WTC11 (cell line): ENCODE data around the gene IGFBP1. TPM values are rescaled to one million over a fixed set of nuclear protein-coding genes. Genes with fewer than 3 reads are reported as not detected.

Experiments
- ATAC-seq: fragments of 200-7000 bp; cut with Tn5 transposase; 2 replicates; pipeline ENCODE4 v1.10.0; 2021; ENCODE audit warnings: mild to moderate bottlenecking, moderate library complexity
- CTCF ChIA-PET: fragments of 300-600 bp; sonication (Branson Sonifier 250); formaldehyde crosslinking; loops from one replicate; lab custom pipeline; 2021; ENCODE audit warnings: antibody characterized with exemption; lab: Charles Lee
- POLR2A ChIA-PET: fragments of 350-600 bp; sonication (Branson Sonifier 250); formaldehyde crosslinking; loops from one replicate; lab custom pipeline; 2021; ENCODE audit warnings: antibody characterized with exemption; lab: Charles Lee
- DNase-seq: peaks from one replicate; pipeline ENCODE4 v3.0.0; 2021; ENCODE audit warnings: low spot score
- H3K27ac Mint-ChIP-seq: 2 replicates; pipeline ENCODE4 v1.8.0; 2021; ENCODE audit warnings: mixed read lengths
- H3K27me3 Mint-ChIP-seq: 2 replicates; pipeline ENCODE4 v1.8.0; 2021; ENCODE audit warnings: low read depth, mild to moderate bottlenecking, moderate library complexity, mixed read lengths
- H3K36me3 Mint-ChIP-seq: 2 replicates; pipeline ENCODE4 v1.8.0; 2021; ENCODE audit warnings: mixed read lengths
- H3K4me1 Mint-ChIP-seq: 2 replicates; pipeline ENCODE4 v1.8.0; 2022; ENCODE audit warnings: mixed read lengths
- H3K4me3 Mint-ChIP-seq: 2 replicates; pipeline ENCODE4 v1.8.0; 2021; ENCODE audit warnings: mild to moderate bottlenecking, moderate library complexity, mixed read lengths
- H3K9me3 Mint-ChIP-seq: 2 replicates; pipeline ENCODE4 v1.8.0; 2021; ENCODE audit warnings: mixed read lengths
- ARID4B ChIP-seq: sonication (generic); formaldehyde crosslinking; IDR thresholded peaks from 2 replicates; pipeline ENCODE4 v1.8.0; 2023; ENCODE audit warnings: missing genetic modification reagents, mild to moderate bottlenecking, borderline replicate concordance
- FOXJ3 ChIP-seq: sonication (generic); formaldehyde crosslinking; IDR thresholded peaks from 2 replicates; pipeline ENCODE4 v1.9.0; 2021; ENCODE audit warnings: missing genetic modification reagents, mild to moderate bottlenecking, borderline replicate concordance
- GABPB1 ChIP-seq: sonication (generic); formaldehyde crosslinking; IDR thresholded peaks from 2 replicates; pipeline ENCODE4 v1.8.1; 2023; ENCODE audit warnings: mild to moderate bottlenecking, missing genetic modification reagents
- GRHL2 ChIP-seq: fragments of 250-450 bp; sonication (Bioruptor Pico); IDR thresholded peaks from 2 replicates; pipeline ENCODE4 v1.8.0; 2022; ENCODE audit warnings: mild to moderate bottlenecking, moderate library complexity; ENCODE audit not compliant: insufficient replicate concordance, severe bottlenecking
- JAZF1 ChIP-seq: fragments of 250-450 bp; sonication (Bioruptor Pico); IDR thresholded peaks from 2 replicates; pipeline ENCODE4 v1.9.0; 2021; ENCODE audit warnings: moderate library complexity, mild to moderate bottlenecking, inconsistent platforms
- JUN ChIP-seq: sonication (generic); formaldehyde crosslinking; IDR thresholded peaks from 2 replicates; pipeline ENCODE4 v1.8.0; 2023; ENCODE audit warnings: mild to moderate bottlenecking, missing genetic modification reagents
- NR1H2 ChIP-seq: sonication (generic); formaldehyde crosslinking; IDR thresholded peaks from 2 replicates; pipeline ENCODE4 v1.9.0; 2021; ENCODE audit warnings: mild to moderate bottlenecking, moderate library complexity, missing genetic modification reagents
- OVOL2 ChIP-seq: fragments of 250-450 bp; sonication (Bioruptor Pico); IDR thresholded peaks from 2 replicates; pipeline ENCODE4 v1.9.0; 2021; ENCODE audit warnings: mild to moderate bottlenecking, borderline replicate concordance
- PREB ChIP-seq: sonication (generic); formaldehyde crosslinking; IDR thresholded peaks from 2 replicates; pipeline ENCODE4 v1.8.1; 2022; ENCODE audit warnings: mild to moderate bottlenecking, missing genetic modification reagents, moderate library complexity, borderline replicate concordance
- TP53 ChIP-seq: sonication (generic); formaldehyde crosslinking; IDR thresholded peaks from 2 replicates; pipeline ENCODE4 v1.8.1; 2023; ENCODE audit warnings: mild to moderate bottlenecking, missing genetic modification reagents
- ZNF416 ChIP-seq: fragments of 250-450 bp; sonication (Bioruptor Pico); IDR thresholded peaks from 2 replicates; pipeline ENCODE4 v1.9.0; 2021; ENCODE audit warnings: mild to moderate bottlenecking, inconsistent platforms
- total RNA-seq: library from RNA; stranded (reverse); gene quantifications from 3 replicates; pipeline ENCODE4 v1.2.3, GENCODE V29; 2021
- TF ChIP-seq, protein P1 (sequence below): sonication (generic); formaldehyde crosslinking; IDR thresholded peaks from 2 replicates; pipeline ENCODE4 v1.8.1; 2023; ENCODE audit warnings: mild to moderate bottlenecking, missing genetic modification reagents, moderate library complexity
- TF ChIP-seq, protein P2 (sequence below): fragments of 200-600 bp; IDR thresholded peaks from 2 replicates; pipeline ENCODE4 v1.8.0; 2022; ENCODE audit warnings: antibody characterized with exemption
- TF ChIP-seq, protein P3 (sequence below): sonication (generic); formaldehyde crosslinking; IDR thresholded peaks from 2 replicates; pipeline ENCODE4 v1.8.1; 2022; ENCODE audit warnings: low read depth, mild to moderate bottlenecking, moderate library complexity, missing genetic modification reagents, borderline replicate concordance

The IGFBP1 gene
- total RNA-seq, 1 experiment from 2014 or later: 0.37 TPM

- ChIA-PET POLR2A (no interaction called here), CTCF (interaction anchor here (1.4 kb wide), 1 partner anchor 16 kb away, joined by 3 read pairs; no protein-coding TSS in a partner anchor)
- ATAC-seq (no peak), DNase-seq (no peak)
- Mint-ChIP-seq H3K4me3 (no peak overlapping the region), H3K27me3 (peaks cover 4% of the 10 kb centered on the region; the same call in 1 of the 2 replicates), H3K9me3 (peaks cover 39% of the 10 kb centered on the region), H3K36me3 (peaks cover 25% of the 10 kb centered on the region), H3K27ac (no peak overlapping the region), H3K4me1 (0 out of 2 replicates have a peak, but pooled peaks cover 5% of the 10 kb centered on the region)
- TF ChIP-seq ZNF416 (CRISPR knock-in tag) (no peak), GABPB1 (CRISPR knock-in tag) (peak; percentile 43; the same call in 1 of the 2 replicates), JUN (no peak)
Measured at GRCh38 chr7:45874408-45875131, 13.7 kb upstream of the IGFBP1 start.

GRCh38 chr7:45876519-45876918, 11.8 kb upstream of the IGFBP1 start:
- CTCF ChIA-PET: no interaction called here

More at GRCh38 chr7:45876519-45876918, 11.8 kb upstream of the IGFBP1 start:
- TF ChIP-seq NR1H2 (no peak), GRHL2 (CRISPR knock-in tag) (no peak), TP53 (no peak), PREB (CRISPR knock-in tag) (no peak), OVOL2 (CRISPR knock-in tag) (no peak), ARID4B (CRISPR knock-in tag) (no peak), JAZF1 (no peak), FOXJ3 (CRISPR knock-in tag) (no peak)
- TF ChIP-seq, protein P1, sequence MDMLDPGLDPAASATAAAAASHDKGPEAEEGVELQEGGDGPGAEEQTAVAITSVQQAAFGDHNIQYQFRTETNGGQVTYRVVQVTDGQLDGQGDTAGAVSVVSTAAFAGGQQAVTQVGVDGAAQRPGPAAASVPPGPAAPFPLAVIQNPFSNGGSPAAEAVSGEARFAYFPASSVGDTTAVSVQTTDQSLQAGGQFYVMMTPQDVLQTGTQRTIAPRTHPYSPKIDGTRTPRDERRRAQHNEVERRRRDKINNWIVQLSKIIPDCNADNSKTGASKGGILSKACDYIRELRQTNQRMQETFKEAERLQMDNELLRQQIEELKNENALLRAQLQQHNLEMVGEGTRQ (CRISPR knock-in tag): no peak
- TF ChIP-seq, protein P2, sequence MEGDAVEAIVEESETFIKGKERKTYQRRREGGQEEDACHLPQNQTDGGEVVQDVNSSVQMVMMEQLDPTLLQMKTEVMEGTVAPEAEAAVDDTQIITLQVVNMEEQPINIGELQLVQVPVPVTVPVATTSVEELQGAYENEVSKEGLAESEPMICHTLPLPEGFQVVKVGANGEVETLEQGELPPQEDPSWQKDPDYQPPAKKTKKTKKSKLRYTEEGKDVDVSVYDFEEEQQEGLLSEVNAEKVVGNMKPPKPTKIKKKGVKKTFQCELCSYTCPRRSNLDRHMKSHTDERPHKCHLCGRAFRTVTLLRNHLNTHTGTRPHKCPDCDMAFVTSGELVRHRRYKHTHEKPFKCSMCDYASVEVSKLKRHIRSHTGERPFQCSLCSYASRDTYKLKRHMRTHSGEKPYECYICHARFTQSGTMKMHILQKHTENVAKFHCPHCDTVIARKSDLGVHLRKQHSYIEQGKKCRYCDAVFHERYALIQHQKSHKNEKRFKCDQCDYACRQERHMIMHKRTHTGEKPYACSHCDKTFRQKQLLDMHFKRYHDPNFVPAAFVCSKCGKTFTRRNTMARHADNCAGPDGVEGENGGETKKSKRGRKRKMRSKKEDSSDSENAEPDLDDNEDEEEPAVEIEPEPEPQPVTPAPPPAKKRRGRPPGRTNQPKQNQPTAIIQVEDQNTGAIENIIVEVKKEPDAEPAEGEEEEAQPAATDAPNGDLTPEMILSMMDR: no peak
- TF ChIP-seq, protein P3, sequence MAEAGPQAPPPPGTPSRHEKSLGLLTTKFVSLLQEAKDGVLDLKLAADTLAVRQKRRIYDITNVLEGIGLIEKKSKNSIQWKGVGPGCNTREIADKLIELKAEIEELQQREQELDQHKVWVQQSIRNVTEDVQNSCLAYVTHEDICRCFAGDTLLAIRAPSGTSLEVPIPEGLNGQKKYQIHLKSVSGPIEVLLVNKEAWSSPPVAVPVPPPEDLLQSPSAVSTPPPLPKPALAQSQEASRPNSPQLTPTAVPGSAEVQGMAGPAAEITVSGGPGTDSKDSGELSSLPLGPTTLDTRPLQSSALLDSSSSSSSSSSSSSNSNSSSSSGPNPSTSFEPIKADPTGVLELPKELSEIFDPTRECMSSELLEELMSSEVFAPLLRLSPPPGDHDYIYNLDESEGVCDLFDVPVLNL (CRISPR knock-in tag): no peak
- TF ChIP-seq, all 79 proteins: peak for 0
- Mint-ChIP-seq H3K27ac (no peak overlapping the region), H3K4me3 (no peak overlapping the region), H3K4me1 (0 out of 2 replicates have a peak, but pooled peaks cover 5% of the 10 kb centered on the region), H3K36me3 (peaks cover 25% of the 10 kb centered on the region), H3K9me3 (peaks cover 40% of the 10 kb centered on the region), H3K27me3 (peaks cover 4% of the 10 kb centered on the region; the same call in 1 of the 2 replicates)
- DNase-seq (no peak), ATAC-seq (no peak)
- POLR2A ChIA-PET: no interaction called here
